A549 treated with AZD9567 at 1 μM for 4 hours (cell line): ENCODE results near the gene RBM7. TPM values are rescaled to one million over a fixed set of nuclear protein-coding genes. Genes with fewer than 3 reads are reported as not detected.

ENCODE experiments used
- total RNA-seq: library from RNA; stranded (reverse); fragments of 200-300 nt; extraction: Qiagen RNA extraction; gene quantifications from 5 replicates; pipeline ENCODE4 v1.2.3, GENCODE V29; 2022; ENCODE audit not compliant: insufficient read depth

RBM7 gene, protein sequence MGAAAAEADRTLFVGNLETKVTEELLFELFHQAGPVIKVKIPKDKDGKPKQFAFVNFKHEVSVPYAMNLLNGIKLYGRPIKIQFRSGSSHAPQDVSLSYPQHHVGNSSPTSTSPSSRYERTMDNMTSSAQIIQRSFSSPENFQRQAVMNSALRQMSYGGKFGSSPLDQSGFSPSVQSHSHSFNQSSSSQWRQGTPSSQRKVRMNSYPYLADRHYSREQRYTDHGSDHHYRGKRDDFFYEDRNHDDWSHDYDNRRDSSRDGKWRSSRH
- 21.0 to 41.6 TPM (median 22.5 TPM) in 5 replicates for total RNA-seq

DNA sequence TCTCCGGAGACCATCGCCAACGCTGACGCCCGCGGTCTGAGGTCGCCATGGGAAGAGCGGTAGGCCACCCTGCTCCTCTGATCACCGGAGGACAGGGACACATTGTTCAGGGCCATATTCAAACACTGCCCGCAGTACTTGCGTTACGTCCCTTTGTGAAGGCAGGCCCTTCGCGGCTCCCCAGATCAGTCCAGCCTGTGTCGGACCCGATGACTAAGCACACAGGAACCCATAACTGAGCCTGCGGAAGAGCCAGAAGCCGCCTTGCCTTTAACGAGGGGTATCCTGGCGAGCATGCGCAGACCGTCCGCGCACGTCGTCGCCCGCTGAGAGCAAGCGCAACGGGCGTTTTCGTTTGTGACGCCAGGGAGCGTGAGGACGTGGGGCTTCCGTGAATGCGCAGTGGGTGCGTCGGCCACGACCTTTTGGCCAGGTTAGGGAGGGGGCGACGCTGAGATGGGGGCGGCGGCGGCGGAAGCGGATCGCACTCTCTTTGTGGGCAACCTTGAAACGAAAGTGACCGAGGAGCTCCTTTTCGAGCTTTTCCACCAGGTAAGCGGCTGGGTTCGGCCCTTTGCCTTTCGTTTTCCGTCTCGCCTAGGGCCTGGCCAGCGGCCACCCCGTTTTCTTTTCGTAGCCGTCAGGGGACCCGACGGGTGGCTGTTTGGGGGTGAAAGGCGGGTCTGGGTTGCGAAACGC is at the start of gene RBM7, which contains the start of gene C11orf71:
RBM7 (plus strand) TSS at position 451 of the 699 bp plus-strand sequence; CDS start at position 457, 6 bp downstream.
C11orf71 (minus strand) TSS at position 296 of the 699 bp plus-strand sequence; CDS start at position 116, 180 bp downstream.

DNA sequence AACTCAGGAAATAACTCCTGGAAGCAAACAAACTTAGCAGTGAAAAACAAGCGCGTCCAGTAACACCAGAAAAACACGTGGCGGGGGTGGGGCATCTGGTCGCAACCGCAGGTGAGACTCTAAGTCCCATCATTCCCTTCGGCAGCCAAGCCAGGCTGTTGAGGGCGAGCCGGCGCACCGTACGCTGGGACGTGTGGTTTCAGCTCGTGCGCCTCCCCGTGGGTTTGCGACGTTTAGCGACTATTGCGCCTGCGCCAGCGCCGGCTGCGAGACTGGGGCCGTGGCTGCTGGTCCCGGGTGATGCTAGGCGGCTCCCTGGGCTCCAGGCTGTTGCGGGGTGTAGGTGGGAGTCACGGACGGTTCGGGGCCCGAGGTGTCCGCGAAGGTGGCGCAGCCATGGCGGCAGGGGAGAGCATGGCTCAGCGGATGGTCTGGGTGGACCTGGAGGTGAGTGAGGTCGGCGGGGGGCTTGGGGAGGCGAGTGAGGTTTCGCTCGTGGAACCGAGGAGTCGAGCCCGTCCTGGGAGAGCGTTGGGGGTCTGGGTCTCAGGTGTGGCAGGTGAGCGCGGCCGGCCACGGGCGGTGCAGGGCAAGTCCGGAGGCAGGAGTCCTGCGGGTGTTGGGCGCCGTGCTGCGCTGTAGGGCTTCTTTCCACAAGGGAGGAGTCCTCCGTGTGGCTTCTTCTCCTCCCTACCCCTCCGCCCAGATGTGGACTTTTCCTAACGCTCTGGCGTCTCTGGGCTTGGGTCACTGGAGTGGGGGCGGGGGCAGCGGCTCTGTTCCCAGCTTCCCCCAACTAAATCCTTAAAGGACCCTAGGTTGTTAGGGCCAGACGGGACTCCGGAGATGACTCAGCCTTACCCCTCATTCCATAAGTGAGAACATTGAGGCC is 39.0 kb downstream of the RBM7 start, which contains the start of gene REXO2:
REXO2 (plus strand) TSS at position 239 of the 892 bp plus-strand sequence; CDS start at position 301, 62 bp downstream.

Other genes starting within 250 kb of the RBM7 start
- gene NNMT, start 104.3 kb upstream of the RBM7 start, total RNA-seq, result 223 to 324 TPM (median 315 TPM) in 5 replicates
- 2.6 to 5.2 TPM (median 4.2 TPM) in 5 replicates for gene C11orf71, start 155 bp upstream of the RBM7 start, total RNA-seq
- 104 to 118 TPM (median 108 TPM) in 5 replicates for gene REXO2, start 38.8 kb downstream of the RBM7 start, total RNA-seq
- gene NXPE1, start 159.2 kb downstream of the RBM7 start, total RNA-seq, result not detected in 5 replicates
- not detected in 5 replicates for gene NXPE4, start 195.1 kb downstream of the RBM7 start, total RNA-seq